IMR-90 (cell line): ENCODE data around the gene RAB18. TPM values are rescaled to one million over a fixed set of nuclear protein-coding genes. Genes with fewer than 3 reads are reported as not detected.

Source experiments
- ATAC-seq: fragments of 200-7000 bp; cut with Tn5 transposase; 2 replicates; pipeline ENCODE4 v1.9.1; 2020; ENCODE audit warnings: low read depth, mild to moderate bottlenecking, moderate library complexity
- BruUV-seq: library from RNA; stranded (reverse); fragments of 400-500 nt; replicated peaks from 2 replicates; lab custom pipeline; 2021; lab: Mats Ljungman, UMichigan
- CTCF ChIA-PET: fragments of 300-600 bp; formaldehyde crosslinking; extraction: SDS; loops from one replicate; lab custom pipeline; 2021; ENCODE audit warnings: antibody characterized with exemption; lab: Yijun Ruan, JAX
- POLR2A ChIA-PET: fragments of 300-600 bp; sonication (Branson Sonifier 250); formaldehyde crosslinking; loops from one replicate; lab custom pipeline; 2022; ENCODE audit warnings: antibody characterized with exemption; ENCODE audit not compliant: unreplicated experiment; lab: Charles Lee
- DNase-seq: peaks from one replicate; pipeline ENCODE4 v3.0.0; 2013
- H2AFZ ChIP-seq: replicated peaks from 2 replicates; pipeline ENCODE3; 2013; ENCODE audit warnings: low read length, mild to moderate bottlenecking; ENCODE audit not compliant: poor library complexity
- H2AK5ac ChIP-seq: 2 replicates; pipeline ENCODE4 v1.6.1; 2013; ENCODE audit warnings: low read depth, low read length, inconsistent platforms
- H2AK9ac ChIP-seq: replicated peaks from 2 replicates; pipeline ENCODE3; 2013; ENCODE audit warnings: mild to moderate bottlenecking, low read depth, low read length, moderate library complexity; ENCODE audit not compliant: poor library complexity
- H2BK120ac ChIP-seq: 2 replicates; pipeline ENCODE4 v1.6.1; 2013; ENCODE audit warnings: low read depth, low read length, inconsistent platforms
- H2BK15ac ChIP-seq: 3 replicates; pipeline ENCODE4 v1.6.1; 2013; ENCODE audit warnings: low read depth, low read length, inconsistent platforms
- H2BK20ac ChIP-seq: 2 replicates; pipeline ENCODE4 v1.6.1; 2013; ENCODE audit warnings: low read depth, mild to moderate bottlenecking, inconsistent platforms, low read length, moderate library complexity
- H2BK5ac ChIP-seq: 2 replicates; pipeline ENCODE4 v1.6.1; 2013; ENCODE audit warnings: mild to moderate bottlenecking, low read depth, low read length, inconsistent platforms; ENCODE audit not compliant: poor library complexity, severe bottlenecking
- H3K14ac ChIP-seq: replicated peaks from 2 replicates; pipeline ENCODE4 v1.6.1; 2013; ENCODE audit warnings: low read depth, low read length, inconsistent platforms
- H3K18ac ChIP-seq: 2 replicates; pipeline ENCODE4 v1.6.1; 2013; ENCODE audit warnings: low read depth, low read length, control low read depth
- H3K23ac ChIP-seq: 2 replicates; pipeline ENCODE4 v1.6.1; 2013; ENCODE audit warnings: low read depth, low read length, inconsistent platforms
- H3K27ac ChIP-seq: 2 replicates; pipeline ENCODE4 v1.5.1; 2013; ENCODE audit warnings: mild to moderate bottlenecking, control low read depth, low read length; ENCODE audit not compliant: insufficient read depth
- H3K27me3 ChIP-seq: 2 replicates; pipeline ENCODE4 v1.6.1; 2013; ENCODE audit warnings: low read length; ENCODE audit not compliant: control insufficient read depth, insufficient read depth
- H3K36me3 ChIP-seq: 2 replicates; pipeline ENCODE4 v1.6.1; 2013; ENCODE audit warnings: low read length, mixed read lengths; ENCODE audit not compliant: control insufficient read depth, insufficient read depth
- H3K4ac ChIP-seq: 2 replicates; pipeline ENCODE4 v1.6.1; 2013; ENCODE audit warnings: low read depth, low read length, inconsistent platforms
- H3K4me1 ChIP-seq: 2 replicates; pipeline ENCODE4 v1.6.1; 2013; ENCODE audit warnings: low read length, mixed read lengths; ENCODE audit not compliant: control insufficient read depth, insufficient read depth
- H3K4me2 ChIP-seq: 2 replicates; pipeline ENCODE4 v1.6.1; 2013; ENCODE audit warnings: low read depth, mild to moderate bottlenecking, control low read depth, low read length, moderate library complexity
- H3K4me3 ChIP-seq: 2 replicates; pipeline ENCODE4 v1.5.1; 2013; ENCODE audit warnings: low read depth, mild to moderate bottlenecking, control low read depth, low read length, moderate library complexity; ENCODE audit not compliant: insufficient read depth
- H3K56ac ChIP-seq: 2 replicates; pipeline ENCODE4 v1.6.1; 2013; ENCODE audit warnings: low read length, inconsistent platforms; ENCODE audit not compliant: insufficient read depth; ENCODE audit errors: extremely low read depth
- H3K79me1 ChIP-seq, 2 experiments: 2 replicates each; pipeline ENCODE4 v1.6.1; 2013; ENCODE audit warnings: low read length in 2 of 2, inconsistent platforms in 1 of 2, low read depth in 1 of 2
- H3K9ac ChIP-seq: 2 replicates; pipeline ENCODE4 v1.6.1; 2013; ENCODE audit warnings: low read depth, low read length, control low read depth
- H3K9me1 ChIP-seq: 2 replicates; pipeline ENCODE4 v1.6.1; 2013; ENCODE audit warnings: low read length, inconsistent platforms; ENCODE audit not compliant: insufficient read depth
- H3K9me3 ChIP-seq: 2 replicates; pipeline ENCODE4 v1.6.1; 2013; ENCODE audit warnings: low read length; ENCODE audit not compliant: control insufficient read depth, insufficient read depth
- H4K20me1 ChIP-seq: 2 replicates; pipeline ENCODE4 v1.6.1; 2013; ENCODE audit warnings: low read length, inconsistent platforms; ENCODE audit not compliant: insufficient read depth
- H4K5ac ChIP-seq: 2 replicates; pipeline ENCODE4 v1.6.1; 2013; ENCODE audit warnings: mild to moderate bottlenecking, low read depth, low read length, control low read depth
- H4K8ac ChIP-seq, 2 experiments: 2 replicates each; pipeline ENCODE4 v1.6.1; 2013; ENCODE audit warnings: low read depth in 2 of 2, low read length in 2 of 2, control low read depth in 1 of 2, inconsistent platforms in 1 of 2
- H4K91ac ChIP-seq: 2 replicates; pipeline ENCODE4 v1.6.1; 2013; ENCODE audit warnings: low read depth, low read length, inconsistent platforms; ENCODE audit not compliant: insufficient read depth
- BHLHE40 ChIP-seq: fragments of 150-350 bp; IDR thresholded peaks from 2 replicates; pipeline ENCODE4 v1.6.1; 2016; ENCODE audit warnings: mild to moderate bottlenecking, low read depth, low read length
- CEBPB ChIP-seq: IDR thresholded peaks from 2 replicates; pipeline ENCODE4 v1.6.1; 2012; ENCODE audit warnings: low read depth, low read length, improper control_type of control experiment
- CHD1 ChIP-seq: IDR thresholded peaks from 2 replicates; pipeline ENCODE4 v1.6.1; 2012; ENCODE audit warnings: low read depth, low read length, improper control_type of control experiment
- FOS ChIP-seq: fragments of 150-350 bp; IDR thresholded peaks from 2 replicates; pipeline ENCODE4 v1.6.1; 2016; ENCODE audit warnings: low read depth, low read length
- MAZ ChIP-seq: IDR thresholded peaks from 2 replicates; pipeline ENCODE4 v1.6.1; 2012; ENCODE audit warnings: low read depth, mild to moderate bottlenecking, low read length, improper control_type of control experiment, moderate library complexity, borderline replicate concordance
- MXI1 ChIP-seq: IDR thresholded peaks from 2 replicates; pipeline ENCODE4 v1.6.1; 2012; ENCODE audit warnings: low read depth, mild to moderate bottlenecking, low read length, moderate library complexity, borderline replicate concordance
- NFE2L2 ChIP-seq: fragments of 150-350 bp; IDR thresholded peaks from 2 replicates; pipeline ENCODE4 v1.6.1; 2016; ENCODE audit warnings: low read depth, mild to moderate bottlenecking, low read length
- POLR2A ChIP-seq: IDR thresholded peaks from 2 replicates; pipeline ENCODE4 v1.6.1; 2012; ENCODE audit warnings: mild to moderate bottlenecking, low read depth, low read length
- RAD21 ChIP-seq: IDR thresholded peaks from 2 replicates; pipeline ENCODE4 v1.6.1; 2012; ENCODE audit warnings: low read length, improper control_type of control experiment
- RCOR1 ChIP-seq: IDR thresholded peaks from 2 replicates; pipeline ENCODE4 v1.6.1; 2012; ENCODE audit warnings: mild to moderate bottlenecking, low read length, improper control_type of control experiment; ENCODE audit not compliant: insufficient replicate concordance
- SMC3 ChIP-seq: fragments of 150-350 bp; IDR thresholded peaks from 2 replicates; pipeline ENCODE4 v1.6.1; 2016; ENCODE audit warnings: low read depth, mild to moderate bottlenecking, antibody characterized with exemption, low read length, moderate library complexity
- WGBS, 2 experiments: methylation state at CpG; one replicate each; pipeline versions ENCODE4 v1.1.5 to v1.1.7; 2013; ENCODE audit warnings: missing lambda C conversion rate in 2 of 2; ENCODE audit not compliant: insufficient read length in 1 of 2; ENCODE audit errors: extremely low coverage in 2 of 2; 5-methylcytosine and 5-hydroxymethylcytosine counted together
- dilution Hi-C: fragments of 300-500 bp; cut with HindIII; formaldehyde crosslinking; loops from one replicate; pipeline ENCODE4 v1.14.3; 2018; ENCODE audit warnings: low sequenced_read_pairs; ENCODE audit not compliant: unreplicated experiment
- in situ Hi-C: fragments of 300-500 bp; cut with MboI; formaldehyde crosslinking; loops from 3 replicates; pipeline ENCODE4 v1.14.3; 2019; ENCODE audit warnings: low sequenced_read_pairs, inconsistent platforms, mixed read lengths
- intact Hi-C: fragments of 100-400 bp; cut with micrococcal nuclease; formaldehyde crosslinking; loops from 2 replicates; pipeline ENCODE4 v1.10.0; 2022
- polyA plus RNA-seq, 3 experiments: library from polyadenylated mRNA; depleted of rRNA; stranded (reverse); fragments of >200 nt; gene quantifications; 2 replicates each; pipeline ENCODE4 v1.2.3, GENCODE V29; 2012; ENCODE audit warnings: low replicate concordance in 1 of 3
- total RNA-seq: library from RNA; depleted of rRNA; stranded (reverse); fragments of >200 nt; gene quantifications from 2 replicates; pipeline ENCODE4 v1.2.3, GENCODE V29; 2012
- TF ChIP-seq, protein P1 (sequence below): conservative IDR thresholded peaks from 2 replicates; pipeline ENCODE4 v1.5.1; 2012; ENCODE audit warnings: mild to moderate bottlenecking, low read depth, low read length, improper control_type of control experiment
- TF ChIP-seq, protein P2 (sequence below): fragments of 150-350 bp; IDR thresholded peaks from 2 replicates; pipeline ENCODE4 v1.6.1; 2016; ENCODE audit warnings: low read depth, mild to moderate bottlenecking, low read length, moderate library complexity, borderline replicate concordance
- TF ChIP-seq, protein P3 (sequence below): fragments of 150-350 bp; IDR thresholded peaks from 2 replicates; pipeline ENCODE4 v1.6.1; 2017; ENCODE audit warnings: mild to moderate bottlenecking, antibody characterized with exemption, low read length, low read depth

Gene RAB18
- total and polyA plus RNA-seq, 2 of the 4 experiments (the other 2 are of a cell fraction) = 17.6 to 38.8 TPM

DNA sequence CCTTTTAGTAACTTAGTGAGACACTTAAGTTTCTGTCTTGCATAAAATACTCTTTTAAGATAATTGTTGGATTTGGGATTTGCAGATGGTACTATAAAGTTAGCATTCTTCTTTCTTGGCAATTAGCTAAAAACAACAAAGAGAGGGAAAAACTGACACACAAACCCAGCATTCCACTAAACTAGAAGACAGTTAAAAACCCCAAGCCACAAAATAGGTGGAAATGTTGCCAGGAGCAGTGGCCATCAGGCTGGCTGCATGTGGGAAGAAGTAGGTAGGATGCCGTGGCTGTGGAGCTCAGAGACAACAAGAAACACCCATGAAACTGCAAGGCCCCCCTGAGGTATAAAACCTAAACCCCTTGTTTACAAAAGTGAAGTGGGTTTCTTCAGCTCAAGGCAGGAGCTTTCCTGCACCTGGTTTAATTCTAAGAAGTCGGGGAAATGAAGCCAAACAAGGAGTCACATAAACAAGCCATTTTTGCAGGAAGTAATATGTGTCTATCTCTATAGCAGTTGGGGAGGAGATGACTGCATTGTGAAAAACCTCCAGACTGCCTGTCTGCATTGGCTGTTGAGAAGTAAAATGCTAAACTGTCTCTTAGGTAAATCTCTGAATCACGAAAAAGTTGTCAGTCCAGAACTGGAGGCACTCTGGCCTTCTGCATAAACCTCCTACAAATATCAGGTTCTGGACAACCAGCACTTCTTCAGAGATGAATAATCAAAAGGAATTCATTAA lies 9.5 kb downstream of the RAB18 start:
- Histone ChIP-seq H3K27ac (no peak overlapping the region), H3K18ac (no peak overlapping the region), H3K4me2 (peak overlapping the region; percentile 56), H3K4ac (no peak overlapping the region), H3K9me3 (no peaks in the 10 kb centered on the region), H3K36me3 (peaks cover 19% of the 10 kb centered on the region), H3K14ac (no peak overlapping the region), H4K91ac (no peak overlapping the region), H3K56ac (no peak overlapping the region), H3K9me1 (peaks cover 8% of the 10 kb centered on the region; the same call in 1 of the 2 replicates), H3K4me1 (peaks cover 5% of the 10 kb centered on the region), H2AK5ac (no peak overlapping the region), H2BK15ac (no peak overlapping the region), H3K4me3 (no peak overlapping the region), H2BK20ac (no peak overlapping the region), H3K27me3 (no peaks in the 10 kb centered on the region), H2BK5ac (peak overlapping the region; percentile 55), H3K23ac (no peak overlapping the region), H2BK120ac (no peak overlapping the region), H4K20me1 (peaks cover 51% of the 10 kb centered on the region), H3K9ac (no peak overlapping the region), H4K8ac (no peak overlapping the region), H2AFZ (no peak overlapping the region), H4K5ac (no peak overlapping the region), H2AK9ac (no peak overlapping the region), H3K79me1 (peaks cover 17 to 46% of the 10 kb centered on the region in 2 experiments; a peak in 3 of 4 replicates)
- dilution Hi-C loops (no loop called here), intact Hi-C loops (loop anchor here (2.0 kb wide), 1 partner anchor 27 kb away; no protein-coding TSS in a partner anchor), in situ Hi-C loops (no loop called here)
- ChIA-PET POLR2A (interaction anchor here (0.5 kb wide), 1 partner anchor 65 kb away, joined by 3 read pairs; no protein-coding TSS in a partner anchor), CTCF (interaction anchor here (0.7 to 0.8 kb wide), 2 partner anchors 10 to 37 kb away, joined by 3 to 4 read pairs; partner anchors contain the start of gene RAB18)
- peak; percentile 57 for DNase-seq
- TF ChIP-seq BHLHE40 = no peak
- TF ChIP-seq FOS = no peak
- TF ChIP-seq, protein P1, sequence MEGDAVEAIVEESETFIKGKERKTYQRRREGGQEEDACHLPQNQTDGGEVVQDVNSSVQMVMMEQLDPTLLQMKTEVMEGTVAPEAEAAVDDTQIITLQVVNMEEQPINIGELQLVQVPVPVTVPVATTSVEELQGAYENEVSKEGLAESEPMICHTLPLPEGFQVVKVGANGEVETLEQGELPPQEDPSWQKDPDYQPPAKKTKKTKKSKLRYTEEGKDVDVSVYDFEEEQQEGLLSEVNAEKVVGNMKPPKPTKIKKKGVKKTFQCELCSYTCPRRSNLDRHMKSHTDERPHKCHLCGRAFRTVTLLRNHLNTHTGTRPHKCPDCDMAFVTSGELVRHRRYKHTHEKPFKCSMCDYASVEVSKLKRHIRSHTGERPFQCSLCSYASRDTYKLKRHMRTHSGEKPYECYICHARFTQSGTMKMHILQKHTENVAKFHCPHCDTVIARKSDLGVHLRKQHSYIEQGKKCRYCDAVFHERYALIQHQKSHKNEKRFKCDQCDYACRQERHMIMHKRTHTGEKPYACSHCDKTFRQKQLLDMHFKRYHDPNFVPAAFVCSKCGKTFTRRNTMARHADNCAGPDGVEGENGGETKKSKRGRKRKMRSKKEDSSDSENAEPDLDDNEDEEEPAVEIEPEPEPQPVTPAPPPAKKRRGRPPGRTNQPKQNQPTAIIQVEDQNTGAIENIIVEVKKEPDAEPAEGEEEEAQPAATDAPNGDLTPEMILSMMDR = no peak
- TF ChIP-seq MXI1 = no peak
- TF ChIP-seq NFE2L2 = no peak
- TF ChIP-seq RAD21 = no peak
- TF ChIP-seq, protein P2, sequence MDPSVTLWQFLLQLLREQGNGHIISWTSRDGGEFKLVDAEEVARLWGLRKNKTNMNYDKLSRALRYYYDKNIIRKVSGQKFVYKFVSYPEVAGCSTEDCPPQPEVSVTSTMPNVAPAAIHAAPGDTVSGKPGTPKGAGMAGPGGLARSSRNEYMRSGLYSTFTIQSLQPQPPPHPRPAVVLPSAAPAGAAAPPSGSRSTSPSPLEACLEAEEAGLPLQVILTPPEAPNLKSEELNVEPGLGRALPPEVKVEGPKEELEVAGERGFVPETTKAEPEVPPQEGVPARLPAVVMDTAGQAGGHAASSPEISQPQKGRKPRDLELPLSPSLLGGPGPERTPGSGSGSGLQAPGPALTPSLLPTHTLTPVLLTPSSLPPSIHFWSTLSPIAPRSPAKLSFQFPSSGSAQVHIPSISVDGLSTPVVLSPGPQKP = no peak
- TF ChIP-seq, protein P3, sequence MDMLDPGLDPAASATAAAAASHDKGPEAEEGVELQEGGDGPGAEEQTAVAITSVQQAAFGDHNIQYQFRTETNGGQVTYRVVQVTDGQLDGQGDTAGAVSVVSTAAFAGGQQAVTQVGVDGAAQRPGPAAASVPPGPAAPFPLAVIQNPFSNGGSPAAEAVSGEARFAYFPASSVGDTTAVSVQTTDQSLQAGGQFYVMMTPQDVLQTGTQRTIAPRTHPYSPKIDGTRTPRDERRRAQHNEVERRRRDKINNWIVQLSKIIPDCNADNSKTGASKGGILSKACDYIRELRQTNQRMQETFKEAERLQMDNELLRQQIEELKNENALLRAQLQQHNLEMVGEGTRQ = no peak
- TF ChIP-seq RCOR1 = no peak
- no peak for TF ChIP-seq MAZ
- no peak for TF ChIP-seq POLR2A
- TF ChIP-seq SMC3 = no peak
- no peak for TF ChIP-seq CEBPB
- no peak for TF ChIP-seq CHD1
- BruUV-seq = no TSS peak
- WGBS, 2 experiments = no CpG with 5 or more reads among the region's 3 CpGs
- ATAC-seq = peak; percentile 63
